ENCODE measurements around the gene MAZ. TPM values are rescaled to one million over a fixed set of nuclear protein-coding genes. Genes with fewer than 3 reads are reported as not detected.

Gene MAZ
- total and polyA plus RNA-seq, 2 of the 13 experiments (the other 11 are each of a cell fraction or from before 2014, with no cell fraction given) = 203 to 277 TPM

DNA sequence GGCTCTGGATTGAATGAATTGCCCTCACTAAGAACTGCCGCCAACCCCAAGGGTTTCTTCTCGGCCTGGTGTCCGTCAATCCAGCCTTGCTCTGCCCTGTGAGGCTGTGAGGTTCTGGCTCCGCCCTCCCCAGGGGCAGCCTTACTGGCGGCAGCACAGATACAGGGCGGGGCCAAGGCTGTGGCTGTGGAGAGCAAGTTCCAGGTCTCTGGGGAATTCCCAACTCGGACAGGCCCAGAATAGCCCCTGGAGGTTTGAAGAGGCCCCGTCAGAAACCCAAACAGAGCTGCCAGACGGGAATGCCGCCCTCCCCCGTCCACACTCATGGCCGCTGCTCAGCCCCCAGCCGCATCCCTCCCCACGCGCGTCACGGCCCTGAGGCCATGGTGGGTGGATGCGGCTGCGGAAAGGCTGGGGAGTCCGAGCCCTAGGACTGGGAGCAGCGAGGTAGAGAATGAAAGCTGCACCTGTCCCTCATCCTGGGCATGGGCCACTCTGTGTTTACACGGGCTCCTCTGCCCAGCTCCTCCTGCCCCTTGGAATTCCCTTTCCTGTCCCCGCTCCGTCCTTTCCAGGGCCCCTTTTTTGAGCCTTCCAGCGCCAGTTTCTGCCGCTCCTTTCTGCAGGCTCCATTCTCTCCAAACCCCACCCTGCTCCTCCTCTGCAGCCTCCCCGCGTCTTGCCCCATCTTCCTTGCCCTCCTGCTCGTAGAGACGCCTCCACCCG, 5.0 kb downstream of the MAZ start (continued):
- TF ChIP-seq, protein P1, sequence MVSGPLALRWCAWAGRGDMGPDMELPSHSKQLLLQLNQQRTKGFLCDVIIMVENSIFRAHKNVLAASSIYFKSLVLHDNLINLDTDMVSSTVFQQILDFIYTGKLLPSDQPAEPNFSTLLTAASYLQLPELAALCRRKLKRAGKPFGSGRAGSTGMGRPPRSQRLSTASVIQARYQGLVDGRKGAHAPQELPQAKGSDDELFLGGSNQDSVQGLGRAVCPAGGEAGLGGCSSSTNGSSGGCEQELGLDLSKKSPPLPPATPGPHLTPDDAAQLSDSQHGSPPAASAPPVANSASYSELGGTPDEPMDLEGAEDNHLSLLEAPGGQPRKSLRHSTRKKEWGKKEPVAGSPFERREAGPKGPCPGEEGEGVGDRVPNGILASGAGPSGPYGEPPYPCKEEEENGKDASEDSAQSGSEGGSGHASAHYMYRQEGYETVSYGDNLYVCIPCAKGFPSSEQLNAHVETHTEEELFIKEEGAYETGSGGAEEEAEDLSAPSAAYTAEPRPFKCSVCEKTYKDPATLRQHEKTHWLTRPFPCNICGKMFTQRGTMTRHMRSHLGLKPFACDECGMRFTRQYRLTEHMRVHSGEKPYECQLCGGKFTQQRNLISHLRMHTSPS (CRISPR knock-in tag; IDR thresholded peaks at IDR 0.05; ENCODE audit: low read depth) = peak; percentile 48; the same call in 1 of the 2 replicates
- TF ChIP-seq ZKSCAN1 (IDR thresholded peaks at IDR 0.05; ENCODE audit: low read length) = no peak
- TF ChIP-seq TCF7 (IDR thresholded peaks at IDR 0.05; ENCODE audit: low read depth) = no peak
- peak; percentile 72 for TF ChIP-seq SP2 (CRISPR knock-in tag; IDR thresholded peaks at IDR 0.05)
- TF ChIP-seq, protein P2, sequence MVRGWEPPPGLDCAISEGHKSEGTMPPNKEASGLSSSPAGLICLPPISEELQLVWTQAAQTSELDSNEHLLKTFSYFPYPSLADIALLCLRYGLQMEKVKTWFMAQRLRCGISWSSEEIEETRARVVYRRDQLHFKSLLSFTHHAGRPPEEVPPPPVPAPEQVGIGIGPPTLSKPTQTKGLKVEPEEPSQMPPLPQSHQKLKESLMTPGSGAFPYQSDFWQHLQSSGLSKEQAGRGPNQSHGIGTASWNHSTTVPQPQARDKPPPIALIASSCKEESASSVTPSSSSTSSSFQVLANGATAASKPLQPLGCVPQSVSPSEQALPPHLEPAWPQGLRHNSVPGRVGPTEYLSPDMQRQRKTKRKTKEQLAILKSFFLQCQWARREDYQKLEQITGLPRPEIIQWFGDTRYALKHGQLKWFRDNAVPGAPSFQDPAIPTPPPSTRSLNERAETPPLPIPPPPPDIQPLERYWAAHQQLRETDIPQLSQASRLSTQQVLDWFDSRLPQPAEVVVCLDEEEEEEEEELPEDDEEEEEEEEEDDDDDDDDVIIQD (CRISPR knock-in tag; IDR thresholded peaks at IDR 0.05; ENCODE audit: low read depth) = peak; percentile 56; the same call in 1 of the 2 replicates
- TF ChIP-seq, protein P3, sequence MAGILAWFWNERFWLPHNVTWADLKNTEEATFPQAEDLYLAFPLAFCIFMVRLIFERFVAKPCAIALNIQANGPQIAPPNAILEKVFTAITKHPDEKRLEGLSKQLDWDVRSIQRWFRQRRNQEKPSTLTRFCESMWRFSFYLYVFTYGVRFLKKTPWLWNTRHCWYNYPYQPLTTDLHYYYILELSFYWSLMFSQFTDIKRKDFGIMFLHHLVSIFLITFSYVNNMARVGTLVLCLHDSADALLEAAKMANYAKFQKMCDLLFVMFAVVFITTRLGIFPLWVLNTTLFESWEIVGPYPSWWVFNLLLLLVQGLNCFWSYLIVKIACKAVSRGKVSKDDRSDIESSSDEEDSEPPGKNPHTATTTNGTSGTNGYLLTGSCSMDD (CRISPR knock-in tag; IDR thresholded peaks at IDR 0.05) = no peak; the same call in 1 of the 2 replicates
- TF ChIP-seq SRY (CRISPR knock-in tag; IDR thresholded peaks at IDR 0.05) = 0 out of 2 replicates have a peak, but pooled peaks have one; percentile 71
- TF ChIP-seq ARNT2 (CRISPR knock-in tag; IDR thresholded peaks at IDR 0.05; ENCODE audit: low read depth) = peak; percentile 52; the same call in 1 of the 2 replicates
- TF ChIP-seq SKI (IDR thresholded peaks at IDR 0.05; ENCODE audit: partially characterized antibody) = peak; percentile 30
- TF ChIP-seq, protein P4, sequence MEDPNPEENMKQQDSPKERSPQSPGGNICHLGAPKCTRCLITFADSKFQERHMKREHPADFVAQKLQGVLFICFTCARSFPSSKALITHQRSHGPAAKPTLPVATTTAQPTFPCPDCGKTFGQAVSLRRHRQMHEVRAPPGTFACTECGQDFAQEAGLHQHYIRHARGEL (CRISPR knock-in tag; IDR thresholded peaks at IDR 0.05) = no peak
- TF ChIP-seq, protein P5, sequence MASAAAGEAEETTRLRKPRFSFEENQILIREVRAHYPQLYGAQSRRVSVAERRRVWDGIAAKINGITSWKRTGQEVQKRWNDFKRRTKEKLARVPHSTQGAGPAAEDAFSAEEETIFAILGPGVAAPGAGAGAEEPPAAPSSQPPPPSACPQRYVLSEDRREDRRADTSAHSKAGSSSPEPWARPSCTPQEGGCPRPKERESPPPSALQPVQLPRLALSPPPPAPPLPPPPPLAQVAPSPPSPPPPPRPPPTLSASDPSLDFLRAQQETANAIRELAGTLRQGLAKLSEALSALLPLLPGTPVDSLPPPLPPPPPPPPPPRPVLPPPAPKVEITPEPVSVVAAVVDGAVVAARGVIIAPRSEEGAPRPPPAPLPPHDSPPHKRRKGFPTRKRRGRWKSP (CRISPR knock-in tag; IDR thresholded peaks at IDR 0.05) = no peak
- TF ChIP-seq, protein P6, sequence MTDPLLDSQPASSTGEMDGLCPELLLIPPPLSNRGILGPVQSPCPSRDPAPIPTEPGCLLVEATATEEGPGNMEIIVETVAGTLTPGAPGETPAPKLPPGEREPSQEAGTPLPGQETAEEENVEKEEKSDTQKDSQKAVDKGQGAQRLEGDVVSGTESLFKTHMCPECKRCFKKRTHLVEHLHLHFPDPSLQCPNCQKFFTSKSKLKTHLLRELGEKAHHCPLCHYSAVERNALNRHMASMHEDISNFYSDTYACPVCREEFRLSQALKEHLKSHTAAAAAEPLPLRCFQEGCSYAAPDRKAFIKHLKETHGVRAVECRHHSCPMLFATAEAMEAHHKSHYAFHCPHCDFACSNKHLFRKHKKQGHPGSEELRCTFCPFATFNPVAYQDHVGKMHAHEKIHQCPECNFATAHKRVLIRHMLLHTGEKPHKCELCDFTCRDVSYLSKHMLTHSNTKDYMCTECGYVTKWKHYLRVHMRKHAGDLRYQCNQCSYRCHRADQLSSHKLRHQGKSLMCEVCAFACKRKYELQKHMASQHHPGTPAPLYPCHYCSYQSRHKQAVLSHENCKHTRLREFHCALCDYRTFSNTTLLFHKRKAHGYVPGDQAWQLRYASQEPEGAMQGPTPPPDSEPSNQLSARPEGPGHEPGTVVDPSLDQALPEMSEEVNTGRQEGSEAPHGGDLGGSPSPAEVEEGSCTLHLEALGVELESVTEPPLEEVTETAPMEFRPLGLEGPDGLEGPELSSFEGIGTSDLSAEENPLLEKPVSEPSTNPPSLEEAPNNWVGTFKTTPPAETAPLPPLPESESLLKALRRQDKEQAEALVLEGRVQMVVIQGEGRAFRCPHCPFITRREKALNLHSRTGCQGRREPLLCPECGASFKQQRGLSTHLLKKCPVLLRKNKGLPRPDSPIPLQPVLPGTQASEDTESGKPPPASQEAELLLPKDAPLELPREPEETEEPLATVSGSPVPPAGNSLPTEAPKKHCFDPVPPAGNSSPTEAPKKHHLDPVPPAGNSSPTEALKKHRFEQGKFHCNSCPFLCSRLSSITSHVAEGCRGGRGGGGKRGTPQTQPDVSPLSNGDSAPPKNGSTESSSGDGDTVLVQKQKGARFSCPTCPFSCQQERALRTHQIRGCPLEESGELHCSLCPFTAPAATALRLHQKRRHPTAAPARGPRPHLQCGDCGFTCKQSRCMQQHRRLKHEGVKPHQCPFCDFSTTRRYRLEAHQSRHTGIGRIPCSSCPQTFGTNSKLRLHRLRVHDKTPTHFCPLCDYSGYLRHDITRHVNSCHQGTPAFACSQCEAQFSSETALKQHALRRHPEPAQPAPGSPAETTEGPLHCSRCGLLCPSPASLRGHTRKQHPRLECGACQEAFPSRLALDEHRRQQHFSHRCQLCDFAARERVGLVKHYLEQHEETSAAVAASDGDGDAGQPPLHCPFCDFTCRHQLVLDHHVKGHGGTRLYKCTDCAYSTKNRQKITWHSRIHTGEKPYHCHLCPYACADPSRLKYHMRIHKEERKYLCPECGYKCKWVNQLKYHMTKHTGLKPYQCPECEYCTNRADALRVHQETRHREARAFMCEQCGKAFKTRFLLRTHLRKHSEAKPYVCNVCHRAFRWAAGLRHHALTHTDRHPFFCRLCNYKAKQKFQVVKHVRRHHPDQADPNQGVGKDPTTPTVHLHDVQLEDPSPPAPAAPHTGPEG (CRISPR knock-in tag; IDR thresholded peaks at IDR 0.05) = peak; percentile 52; the same call in 1 of the 2 replicates
- TF ChIP-seq RBM39 (IDR thresholded peaks at IDR 0.05; ENCODE audit: low read depth, low read length, poor library complexity, severe bottlenecking) = peak; percentile 65
- peak; percentile 76; the same call in 1 of the 2 replicates for TF ChIP-seq GFI1 (CRISPR knock-in tag; IDR thresholded peaks at IDR 0.05; ENCODE audit: borderline replicate concordance)
- TF ChIP-seq NFKBIZ (CRISPR knock-in tag; IDR thresholded peaks at IDR 0.05) = no peak; the same call in 1 of the 2 replicates
- TF ChIP-seq CENPX (CRISPR knock-in tag; IDR thresholded peaks at IDR 0.05) = no peak
- TF ChIP-seq ETV5 (CRISPR knock-in tag; IDR thresholded peaks at IDR 0.05; ENCODE audit: borderline replicate concordance) = peak; percentile 53; the same call in 1 of the 2 replicates

All from HepG2 (cell line).